ENCODE data around the gene TRIM44. TPM values are rescaled to one million over a fixed set of nuclear protein-coding genes. Genes with fewer than 3 reads are reported as not detected.
A peak's percentile ranks its signal among the peaks of the same experiment; 100 is the strongest.

The TRIM44 gene
- total and polyA plus RNA-seq, 5 donors, result 8.7 to 54.2 (median 41.2) TPM

- no peak overlapping the region for H3K4me3 ChIP-seq (ENCODE audit: low read length)
- ATAC-seq (no peak), DNase-seq (no peak)
- WGBS, result 78% methylated on average over 3 of the region's 3 CpGs
- no peaks in the 10 kb centered on the region for H3K27me3 ChIP-seq (ENCODE audit: control insufficient read depth, insufficient read depth)
- peaks cover 7% of the 10 kb centered on the region for H3K4me1 ChIP-seq (ENCODE audit: control insufficient read depth, insufficient read depth, low read length)
- H3K9me3 ChIP-seq (ENCODE audit: control insufficient read depth, low read length), result no peaks in the 10 kb centered on the region
- intact Hi-C loops (cut with DNase I), result no loop called here
- H3K27ac ChIP-seq (ENCODE audit: low read length), result no peak overlapping the region
Observed at GRCh38 chr11:35804451-35805040, 142.0 kb downstream of the TRIM44 start.

GRCh38 chr11:35809561-35809960 is 147.0 kb downstream of the TRIM44 start:
- intact Hi-C loops (cut with DNase I), result no loop called here
- Histone ChIP-seq H3K4me1 (ENCODE audit: control insufficient read depth, insufficient read depth, low read length) (peaks cover 7% of the 10 kb centered on the region), H3K27ac (ENCODE audit: low read length) (no peak overlapping the region), H3K9me3 (ENCODE audit: control insufficient read depth, low read length) (no peaks in the 10 kb centered on the region), H3K4me3 (ENCODE audit: low read length) (no peak overlapping the region), H3K27me3 (ENCODE audit: control insufficient read depth, insufficient read depth) (no peaks in the 10 kb centered on the region)
- ATAC-seq (no peak), DNase-seq (no peak)
- 73% methylated on average over 4 of the region's 4 CpGs for whole genome bisulfite sequencing

DNA sequence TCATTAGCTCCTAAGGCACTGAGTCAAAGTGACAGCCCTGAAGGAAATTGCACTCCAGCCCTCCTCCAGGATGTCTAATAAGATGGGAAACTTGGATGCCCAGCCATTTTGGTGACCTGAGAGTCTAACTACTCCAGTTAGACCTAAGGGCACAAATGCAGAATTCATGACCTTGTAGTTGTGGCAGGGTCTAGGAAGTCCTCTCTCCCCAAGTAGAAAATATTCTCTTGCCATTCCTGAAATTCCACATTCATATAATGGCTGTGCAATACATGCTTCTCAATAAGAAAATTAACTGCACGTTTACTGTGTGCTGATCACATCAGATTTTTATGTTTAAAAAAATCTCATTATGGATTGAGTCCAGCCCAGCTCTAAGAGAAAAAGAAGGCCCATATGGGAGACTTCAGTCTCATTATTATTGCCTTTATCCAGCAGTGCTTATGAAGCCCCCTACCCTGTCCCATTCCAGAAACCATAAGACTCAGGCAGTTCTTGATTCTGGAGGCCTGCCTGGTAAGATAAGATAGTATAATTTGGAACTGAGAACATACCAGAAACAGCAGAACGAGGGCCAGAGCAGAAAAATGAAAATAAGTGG is 147.6 kb downstream of the TRIM44 start:
- intact Hi-C loops (cut with DNase I), result no loop called here
- H3K9me3 ChIP-seq (ENCODE audit: control insufficient read depth, low read length), result no peaks in the 10 kb centered on the region
- ATAC-seq, result no peak
- H3K27me3 ChIP-seq (ENCODE audit: control insufficient read depth, insufficient read depth), result no peaks in the 10 kb centered on the region
- peaks cover 10% of the 10 kb centered on the region for H3K4me1 ChIP-seq (ENCODE audit: control insufficient read depth, insufficient read depth, low read length)
- WGBS, result 24% methylated on average over 2 of the region's 2 CpGs
- no peak overlapping the region for H3K27ac ChIP-seq (ENCODE audit: low read length)
- no peak overlapping the region for H3K4me3 ChIP-seq (ENCODE audit: low read length)
- no peak for DNase-seq

- Histone ChIP-seq H3K27me3 (ENCODE audit: control insufficient read depth, insufficient read depth) (no peaks in the 10 kb centered on the region), H3K27ac (ENCODE audit: low read length) (no peak overlapping the region), H3K4me1 (ENCODE audit: control insufficient read depth, insufficient read depth, low read length) (peaks cover 8% of the 10 kb centered on the region), H3K9me3 (ENCODE audit: control insufficient read depth, low read length) (no peaks in the 10 kb centered on the region), H3K4me3 (ENCODE audit: low read length) (no peak overlapping the region)
- DNase-seq (no peak), ATAC-seq (peak in 1 of 2 donors; percentile 25)
- intact Hi-C loops (cut with DNase I), result no loop called here
- 52% methylated on average over 2 of the region's 2 CpGs for whole genome bisulfite sequencing
Observed at GRCh38 chr11:35811783-35812182, 149.2 kb downstream of the TRIM44 start.

GRCh38 chr11:35812828-35813227 is 150.3 kb downstream of the TRIM44 start:
- peak; percentile 56 to 75 for ATAC-seq
- no peak overlapping the region for H3K27ac ChIP-seq (ENCODE audit: low read length)
- H3K9me3 ChIP-seq (ENCODE audit: control insufficient read depth, low read length), result no peaks in the 10 kb centered on the region
- H3K27me3 ChIP-seq (ENCODE audit: control insufficient read depth, insufficient read depth), result no peaks in the 10 kb centered on the region
- peaks cover 8% of the 10 kb centered on the region for H3K4me1 ChIP-seq (ENCODE audit: control insufficient read depth, insufficient read depth, low read length)
- peak; percentile 59 to 73 (median 70) for DNase-seq
- WGBS, result 25% methylated on average over 4 of the region's 4 CpGs
- intact Hi-C loops (cut with DNase I), result no loop called here
- no peak overlapping the region for H3K4me3 ChIP-seq (ENCODE audit: low read length)

DNA sequence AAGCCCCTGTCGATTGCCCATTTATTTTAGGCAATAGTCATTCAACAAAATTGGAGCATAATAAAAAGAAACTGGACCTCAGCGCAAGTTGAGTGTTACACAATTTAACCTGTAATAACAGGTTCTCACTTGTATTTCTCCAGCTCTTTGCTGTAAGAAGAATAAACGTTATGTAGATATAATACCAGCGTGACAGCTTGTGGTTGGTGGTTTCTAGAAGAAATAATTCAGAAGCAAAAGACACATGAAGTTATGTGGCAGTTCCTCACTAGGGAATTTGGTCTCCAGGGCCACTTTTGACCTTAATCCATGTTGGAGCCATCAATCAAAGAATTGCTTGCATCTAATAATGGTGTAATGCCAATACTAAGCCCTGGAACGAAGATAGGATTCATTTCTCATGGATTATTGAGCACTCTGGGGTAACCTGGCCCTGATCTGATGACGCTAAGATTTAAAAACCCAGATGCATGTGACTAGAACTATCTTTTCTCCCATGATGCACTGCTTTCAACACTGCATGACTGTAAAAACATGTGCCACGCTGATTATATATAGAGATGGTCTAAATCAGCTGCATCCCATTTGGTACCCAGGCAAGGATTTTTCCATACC is 151.6 kb downstream of the TRIM44 start:
- no peak overlapping the region for H3K4me3 ChIP-seq (ENCODE audit: low read length)
- ATAC-seq (no peak), DNase-seq (no peak)
- peaks cover 8% of the 10 kb centered on the region for H3K4me1 ChIP-seq (ENCODE audit: control insufficient read depth, insufficient read depth, low read length)
- H3K9me3 ChIP-seq (ENCODE audit: control insufficient read depth, low read length), result no peaks in the 10 kb centered on the region
- H3K27me3 ChIP-seq (ENCODE audit: control insufficient read depth, insufficient read depth), result no peaks in the 10 kb centered on the region
- H3K27ac ChIP-seq (ENCODE audit: low read length), result no peak overlapping the region
- intact Hi-C loops (cut with DNase I), result no loop called here
- WGBS, result 84% methylated on average over 7 of the region's 7 CpGs

DNA sequence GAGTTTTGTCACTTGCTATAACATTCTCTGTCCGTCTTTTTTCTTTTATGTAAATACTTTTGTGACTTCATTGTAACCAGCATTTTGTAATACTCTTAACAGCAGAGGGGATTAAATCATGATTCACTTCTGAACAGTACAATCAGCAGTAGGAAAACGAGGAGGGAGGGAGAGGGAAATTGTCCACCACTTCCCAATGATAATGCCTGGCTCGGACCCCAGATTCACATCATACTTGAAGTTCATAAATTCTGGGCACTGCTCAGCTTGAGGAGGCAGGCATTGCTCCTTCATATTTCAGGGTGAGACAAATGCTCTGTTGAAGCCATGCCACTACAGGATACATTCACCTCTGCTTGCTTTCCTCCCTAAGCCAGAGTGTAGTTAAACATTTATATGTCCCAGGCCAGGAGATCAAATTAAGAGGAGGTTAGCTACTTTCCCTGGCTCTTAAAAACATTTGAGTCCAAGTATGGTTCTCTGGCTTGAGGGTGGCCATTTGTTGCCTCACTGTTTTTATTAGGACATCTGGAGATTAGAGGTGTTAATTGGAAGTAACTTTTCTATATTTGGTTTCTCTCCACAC is 152.2 kb downstream of the TRIM44 start:
- 35% methylated on average over 3 of the region's 3 CpGs for WGBS
- no peaks in the 10 kb centered on the region for H3K9me3 ChIP-seq (ENCODE audit: control insufficient read depth, low read length)
- intact Hi-C loops (cut with DNase I), result no loop called here
- ATAC-seq, result peak; percentile 65 to 66
- no peak overlapping the region for H3K4me3 ChIP-seq (ENCODE audit: low read length)
- H3K27me3 ChIP-seq (ENCODE audit: control insufficient read depth, insufficient read depth), result no peaks in the 10 kb centered on the region
- H3K27ac ChIP-seq (ENCODE audit: low read length), result no peak overlapping the region
- peaks cover 8% of the 10 kb centered on the region for H3K4me1 ChIP-seq (ENCODE audit: control insufficient read depth, insufficient read depth, low read length)
- DNase-seq, result peak in 2 of 3 donors; percentile 61 to 65

DNA sequence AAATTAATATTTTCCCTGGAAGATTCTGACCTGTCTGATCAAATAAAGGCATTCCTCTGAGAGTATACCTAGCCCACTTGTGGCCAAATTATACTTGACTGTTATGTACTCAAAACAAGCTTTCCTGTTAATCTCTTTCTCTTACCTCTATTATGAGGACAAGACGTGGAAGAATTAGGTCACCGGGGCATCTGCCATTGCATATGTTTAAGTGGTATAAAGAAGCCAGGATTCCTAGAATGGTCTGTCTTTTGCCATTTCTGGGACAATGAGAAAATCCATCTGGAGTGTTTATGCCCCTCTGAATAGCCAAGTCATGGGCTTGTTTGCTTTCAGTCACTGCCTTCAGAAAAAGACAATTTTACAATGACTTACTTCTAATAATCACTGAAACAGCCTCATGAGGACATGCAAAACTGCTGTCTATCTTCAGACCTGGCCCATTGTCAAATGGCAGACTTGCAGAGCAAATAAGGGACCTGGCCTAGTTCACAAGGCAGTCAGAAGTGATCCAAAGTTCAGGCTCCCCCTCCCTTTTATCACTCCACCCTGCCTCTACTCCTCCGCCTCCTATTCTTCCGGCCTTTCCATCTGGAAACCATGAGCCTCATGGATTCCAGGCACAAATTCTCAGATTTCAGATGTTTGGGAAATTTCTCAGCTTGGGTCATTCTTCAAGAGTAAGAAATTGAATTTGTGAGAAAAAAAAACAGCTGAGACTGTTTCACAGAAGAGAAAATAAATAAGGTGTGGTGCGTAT is 153.2 kb downstream of the TRIM44 start:
- no peak overlapping the region for H3K4me3 ChIP-seq (ENCODE audit: low read length)
- H3K9me3 ChIP-seq (ENCODE audit: control insufficient read depth, low read length), result no peaks in the 10 kb centered on the region
- H3K4me1 ChIP-seq (ENCODE audit: control insufficient read depth, insufficient read depth, low read length), result peaks cover 8% of the 10 kb centered on the region
- ATAC-seq (peak; percentile 87 to 90), DNase-seq (peak in 2 of 3 donors; percentile 58 to 65)
- intact Hi-C loops (cut with DNase I), result no loop called here
- no peaks in the 10 kb centered on the region for H3K27me3 ChIP-seq (ENCODE audit: control insufficient read depth, insufficient read depth)
- no peak overlapping the region for H3K27ac ChIP-seq (ENCODE audit: low read length)
- WGBS, result 64% methylated on average over 5 of the region's 5 CpGs

DNA sequence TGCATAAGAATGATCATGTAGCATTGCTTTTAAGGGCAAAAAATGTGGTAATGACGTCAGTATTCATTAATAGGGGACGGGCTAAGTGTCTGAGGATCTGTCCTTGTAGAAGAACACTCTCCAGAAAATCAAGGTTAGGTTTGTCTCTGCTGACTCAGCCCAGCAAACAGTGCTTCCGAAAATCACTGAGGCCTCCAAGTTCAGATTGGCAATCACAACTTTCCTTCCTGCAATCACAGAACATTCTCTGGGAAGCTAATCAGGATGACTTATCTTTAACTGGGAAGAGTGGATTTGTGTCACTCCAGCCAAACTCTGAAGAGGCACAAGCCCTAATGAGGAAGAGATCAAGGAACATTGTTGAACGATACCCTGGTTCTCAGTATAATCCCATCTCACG is 158.0 kb downstream of the TRIM44 start:
- H3K4me3 ChIP-seq (ENCODE audit: low read length), result no peak overlapping the region
- no peaks in the 10 kb centered on the region for H3K9me3 ChIP-seq (ENCODE audit: control insufficient read depth, low read length)
- H3K27ac ChIP-seq (ENCODE audit: low read length), result no peak overlapping the region
- 77% methylated on average over 5 of the region's 5 CpGs for WGBS
- no peaks in the 10 kb centered on the region for H3K27me3 ChIP-seq (ENCODE audit: control insufficient read depth, insufficient read depth)
- intact Hi-C loops (cut with DNase I), result loop anchor here in 2 of 4 donors (5.0 to 10.0 kb wide), 4 partner anchors 203 to 444 kb away; partner anchors contain the start of gene FJX1 (in 2 of the 2)
- ATAC-seq, result no peak
- DNase-seq, result no peak
- H3K4me1 ChIP-seq (ENCODE audit: control insufficient read depth, insufficient read depth, low read length), result no peaks in the 10 kb centered on the region

DNA sequence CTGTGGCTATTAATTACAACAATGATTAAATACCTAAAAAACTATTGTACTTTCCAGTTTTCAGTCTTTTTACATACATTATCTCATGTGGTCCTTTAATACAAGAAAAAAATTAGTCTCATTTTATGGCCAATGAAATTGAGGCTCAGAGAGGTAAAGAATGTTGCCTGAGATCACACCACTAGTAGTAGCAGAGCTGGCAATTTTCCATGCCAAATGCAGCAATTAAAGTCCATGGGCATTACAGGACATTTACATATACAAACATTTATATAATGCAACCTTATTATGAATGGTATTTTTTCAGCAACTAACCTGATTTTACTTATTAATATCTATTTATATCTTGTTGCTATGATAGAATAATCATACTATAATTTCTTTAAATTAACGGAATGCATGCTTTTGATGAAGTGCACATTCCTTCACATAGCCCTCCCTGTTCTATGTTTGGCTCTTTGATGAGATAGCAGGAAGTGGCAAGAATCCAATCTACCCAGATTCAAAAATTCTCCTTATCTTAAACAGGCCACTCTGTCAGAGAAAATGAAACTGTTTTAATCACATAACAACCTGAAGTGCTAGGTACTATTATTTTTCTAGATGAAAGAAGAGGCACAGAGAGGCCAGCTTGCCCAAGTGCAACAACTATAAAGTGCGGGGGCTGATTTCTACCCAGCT is 160.4 kb downstream of the TRIM44 start:
- DNase-seq, result no peak
- no peak for ATAC-seq
- H3K9me3 ChIP-seq (ENCODE audit: control insufficient read depth, low read length), result no peaks in the 10 kb centered on the region
- no peak overlapping the region for H3K4me3 ChIP-seq (ENCODE audit: low read length)
- intact Hi-C loops (cut with DNase I), result loop anchor here in 2 of 4 donors (5.0 to 10.0 kb wide), 4 partner anchors 206 to 442 kb away; partner anchors contain the start of gene FJX1 (in 2 of the 2)
- no peak overlapping the region for H3K27ac ChIP-seq (ENCODE audit: low read length)
- 46% methylated on average over 2 of the region's 2 CpGs for WGBS
- no peaks in the 10 kb centered on the region for H3K4me1 ChIP-seq (ENCODE audit: control insufficient read depth, insufficient read depth, low read length)
- H3K27me3 ChIP-seq (ENCODE audit: control insufficient read depth, insufficient read depth), result no peaks in the 10 kb centered on the region

All from right cardiac atrium (tissue), 5 donors.